GM23338 (cell line): Measurements from ENCODE around the gene LRRC39. TPM values are rescaled to one million over a fixed set of nuclear protein-coding genes. Genes with fewer than 3 reads are reported as not detected.

Experiments used
- ATAC-seq: fragments of 200-7000 bp; cut with Tn5 transposase; 3 replicates; pipeline ENCODE4 v1.9.1; 2020
- DNase-seq: peaks from one replicate; pipeline ENCODE4 v3.0.0-alpha.2; 2015; ENCODE audit warnings: low spot score
- H2AFZ ChIP-seq: fragments of 200-600 bp; sonication (generic); 2 replicates; pipeline ENCODE4 v1.8.0; 2016; ENCODE audit warnings: antibody characterized with exemption, mild to moderate bottlenecking, moderate library complexity
- H3F3A ChIP-seq: fragments of 200-600 bp; sonication (generic); replicated peaks from 2 replicates; pipeline ENCODE4 v1.8.0; 2017; ENCODE audit warnings: antibody characterized with exemption, mixed run types, low read depth
- H3K27ac ChIP-seq: fragments of 200-600 bp; sonication (generic); 2 replicates; pipeline ENCODE4 v1.6.1; 2016; ENCODE audit warnings: low read depth
- H3K27me3 ChIP-seq: fragments of 200-600 bp; sonication (generic); 2 replicates; pipeline ENCODE4 v1.8.0; 2016; ENCODE audit warnings: mild to moderate bottlenecking, mixed run types, moderate library complexity; ENCODE audit not compliant: insufficient read depth
- H3K36me3 ChIP-seq: fragments of 200-600 bp; sonication (generic); 2 replicates; pipeline ENCODE4 v1.8.0; 2016; ENCODE audit warnings: mild to moderate bottlenecking; ENCODE audit not compliant: insufficient read depth
- H3K4me1 ChIP-seq: fragments of 200-600 bp; sonication (generic); 2 replicates; pipeline ENCODE4 v1.8.0; 2016; ENCODE audit warnings: mild to moderate bottlenecking, moderate library complexity; ENCODE audit not compliant: insufficient read depth
- H3K4me2 ChIP-seq: fragments of 200-600 bp; sonication (generic); 2 replicates; pipeline ENCODE4 v1.7.1; 2017; ENCODE audit warnings: mixed run types
- H3K4me3 ChIP-seq: fragments of 200-600 bp; sonication (generic); 2 replicates; pipeline ENCODE4 v1.6.1; 2016; ENCODE audit warnings: mixed run types
- H3K79me2 ChIP-seq: fragments of 200-600 bp; sonication (generic); replicated peaks from 2 replicates; pipeline ENCODE4 v1.8.0; 2017; ENCODE audit warnings: mild to moderate bottlenecking; ENCODE audit not compliant: insufficient read depth
- H3K9me2 ChIP-seq: fragments of 200-600 bp; sonication (generic); 2 replicates; pipeline ENCODE4 v1.8.0; 2017; ENCODE audit not compliant: insufficient read depth
- H4K20me1 ChIP-seq: fragments of 200-600 bp; sonication (generic); replicated peaks from 2 replicates; pipeline ENCODE4 v1.8.0; 2017; ENCODE audit warnings: mild to moderate bottlenecking; ENCODE audit not compliant: insufficient read depth
- H3K27ac Mint-ChIP-seq: 2 replicates; pipeline ENCODE4 v1.8.0; 2020; ENCODE audit warnings: inconsistent platforms, mild to moderate bottlenecking, moderate library complexity, mixed read lengths
- H3K27me3 Mint-ChIP-seq: 3 replicates; pipeline ENCODE4 v1.8.0; 2022; ENCODE audit warnings: low read depth, mild to moderate bottlenecking, moderate library complexity, mixed read lengths, inconsistent platforms; ENCODE audit not compliant: insufficient read depth, poor library complexity
- H3K36me3 Mint-ChIP-seq: 3 replicates; pipeline ENCODE4 v1.8.0; 2021; ENCODE audit warnings: low read depth, mild to moderate bottlenecking, inconsistent platforms, moderate library complexity, mixed read lengths
- H3K4me1 Mint-ChIP-seq: 3 replicates; pipeline ENCODE4 v1.8.0; 2020; ENCODE audit warnings: mild to moderate bottlenecking, inconsistent platforms, mixed read lengths
- H3K4me3 Mint-ChIP-seq: 3 replicates; pipeline ENCODE4 v1.8.0; 2021; ENCODE audit warnings: moderate library complexity, mild to moderate bottlenecking, inconsistent platforms, mixed read lengths
- H3K9me3 Mint-ChIP-seq: 3 replicates; pipeline ENCODE4 v1.8.0; 2020; ENCODE audit warnings: moderate library complexity, mild to moderate bottlenecking, inconsistent platforms, mixed read lengths
- CREB1 ChIP-seq: fragments of 250-450 bp; sonication (Bioruptor Pico); IDR thresholded peaks from 2 replicates; pipeline ENCODE4 v1.5.0; 2020; ENCODE audit warnings: low read depth, mild to moderate bottlenecking, moderate library complexity
- EZH2 ChIP-seq: fragments of 200-600 bp; sonication (generic); IDR thresholded peaks from one replicate; pipeline ENCODE4 v1.8.0; 2017; ENCODE audit warnings: antibody characterized with exemption, mild to moderate bottlenecking, low read depth; ENCODE audit not compliant: unreplicated experiment
- JUNB ChIP-seq: IDR thresholded peaks from one replicate; pipeline ENCODE4 v1.6.1; 2016; ENCODE audit warnings: antibody characterized with exemption; ENCODE audit not compliant: unreplicated experiment
- NANOG ChIP-seq: IDR thresholded peaks from 2 replicates; pipeline ENCODE4 v1.6.1; 2016; ENCODE audit warnings: antibody characterized with exemption, borderline replicate concordance
- POLR2AphosphoS5 ChIP-seq: IDR thresholded peaks from 2 replicates; pipeline ENCODE4 v1.6.1; 2016; ENCODE audit warnings: antibody characterized with exemption, low read depth
- ZNF331 ChIP-seq: fragments of 250-450 bp; sonication (Bioruptor Pico); IDR thresholded peaks from 2 replicates; pipeline ENCODE4 v1.5.0; 2020; ENCODE audit warnings: low read depth, mild to moderate bottlenecking, moderate library complexity
- polyA plus RNA-seq: library from polyadenylated mRNA; unstranded; fragments of >200 nt; fragmentation: Nextera tagmentation; extraction: Ambion mirVana; gene quantifications from 2 replicates; pipeline ENCODE4 v1.2.1, GENCODE V29; 2016
- total RNA-seq: library from RNA; depleted of rRNA; stranded (reverse); fragments of >200 nt; shearing (Covaris generic); gene quantifications from 2 replicates; pipeline ENCODE4 v1.2.3, GENCODE V29; 2014
- TF ChIP-seq, protein P1 (sequence below), 2 experiments: fragments of 200-600 bp in 1 of 2; sonication (generic) in 1 of 2; conservative IDR thresholded peaks; 2 replicates each; pipeline versions ENCODE4 v1.5.1 to v1.6.1; 2016 to 2017; ENCODE audit warnings: antibody characterized with exemption in 2 of 2, low read depth in 2 of 2, mild to moderate bottlenecking in 2 of 2, moderate library complexity in 1 of 2
- TF ChIP-seq, protein P2 (sequence below): fragments of 250-450 bp; sonication (Bioruptor Pico); IDR thresholded peaks from 2 replicates; pipeline ENCODE4 v1.5.0; 2020; ENCODE audit warnings: mild to moderate bottlenecking, moderate library complexity
- TF ChIP-seq, protein P3 (sequence below): IDR thresholded peaks from one replicate; pipeline ENCODE4 v1.6.1; 2018; ENCODE audit warnings: antibody characterized with exemption; ENCODE audit not compliant: unreplicated experiment

LRRC39 gene
- total and polyA plus RNA-seq, 2 experiments from 2014 or later: 0.48 to 0.87 TPM

DNA sequence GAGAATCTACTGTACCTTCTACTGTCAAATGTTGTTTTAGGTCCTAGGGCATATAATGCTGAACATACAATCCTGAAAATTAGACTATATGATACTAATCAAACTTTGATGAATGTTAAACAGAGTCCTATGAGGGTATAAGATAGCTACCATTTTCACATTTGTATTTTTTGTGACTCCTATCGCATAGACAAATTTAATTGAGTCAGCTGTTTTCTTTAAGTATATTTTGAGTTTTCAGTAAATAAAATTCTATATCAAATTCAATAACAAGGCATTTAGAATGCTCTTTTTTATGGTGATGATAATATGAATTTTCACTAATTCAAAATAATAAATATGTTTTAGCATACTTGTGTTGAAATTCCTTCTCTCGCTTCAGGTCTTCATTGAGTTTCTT lies 10.0 kb downstream of the LRRC39 start:
- no peak overlapping the region for H3K4me3 ChIP-seq
- no peaks in the 10 kb centered on the region for H3K79me2 ChIP-seq
- H3K4me2 ChIP-seq: no peak overlapping the region
- H4K20me1 ChIP-seq: no peaks in the 10 kb centered on the region
- H2AFZ ChIP-seq: no peak overlapping the region
- H3K36me3 ChIP-seq: no peaks in the 10 kb centered on the region
- no peaks in the 10 kb centered on the region for H3K4me1 ChIP-seq
- H3K27me3 ChIP-seq: no peaks in the 10 kb centered on the region
- no peak overlapping the region for H3K27ac Mint-ChIP-seq
- ATAC-seq: no peak
- no peak overlapping the region for H3K27ac ChIP-seq
- H3F3A ChIP-seq: no peaks in the 10 kb centered on the region
- TF ChIP-seq ZNF331 (CRISPR knock-in tag): no peak
- TF ChIP-seq EZH2: no peak
- TF ChIP-seq POLR2AphosphoS5: no peak
- no peak for TF ChIP-seq CREB1
- TF ChIP-seq, protein P1, sequence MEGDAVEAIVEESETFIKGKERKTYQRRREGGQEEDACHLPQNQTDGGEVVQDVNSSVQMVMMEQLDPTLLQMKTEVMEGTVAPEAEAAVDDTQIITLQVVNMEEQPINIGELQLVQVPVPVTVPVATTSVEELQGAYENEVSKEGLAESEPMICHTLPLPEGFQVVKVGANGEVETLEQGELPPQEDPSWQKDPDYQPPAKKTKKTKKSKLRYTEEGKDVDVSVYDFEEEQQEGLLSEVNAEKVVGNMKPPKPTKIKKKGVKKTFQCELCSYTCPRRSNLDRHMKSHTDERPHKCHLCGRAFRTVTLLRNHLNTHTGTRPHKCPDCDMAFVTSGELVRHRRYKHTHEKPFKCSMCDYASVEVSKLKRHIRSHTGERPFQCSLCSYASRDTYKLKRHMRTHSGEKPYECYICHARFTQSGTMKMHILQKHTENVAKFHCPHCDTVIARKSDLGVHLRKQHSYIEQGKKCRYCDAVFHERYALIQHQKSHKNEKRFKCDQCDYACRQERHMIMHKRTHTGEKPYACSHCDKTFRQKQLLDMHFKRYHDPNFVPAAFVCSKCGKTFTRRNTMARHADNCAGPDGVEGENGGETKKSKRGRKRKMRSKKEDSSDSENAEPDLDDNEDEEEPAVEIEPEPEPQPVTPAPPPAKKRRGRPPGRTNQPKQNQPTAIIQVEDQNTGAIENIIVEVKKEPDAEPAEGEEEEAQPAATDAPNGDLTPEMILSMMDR (conservative IDR thresholded peaks at IDR 0.05; ENCODE audit: low read depth in 2 of 2): no peak
- no peak for TF ChIP-seq NANOG
- TF ChIP-seq, protein P2, sequence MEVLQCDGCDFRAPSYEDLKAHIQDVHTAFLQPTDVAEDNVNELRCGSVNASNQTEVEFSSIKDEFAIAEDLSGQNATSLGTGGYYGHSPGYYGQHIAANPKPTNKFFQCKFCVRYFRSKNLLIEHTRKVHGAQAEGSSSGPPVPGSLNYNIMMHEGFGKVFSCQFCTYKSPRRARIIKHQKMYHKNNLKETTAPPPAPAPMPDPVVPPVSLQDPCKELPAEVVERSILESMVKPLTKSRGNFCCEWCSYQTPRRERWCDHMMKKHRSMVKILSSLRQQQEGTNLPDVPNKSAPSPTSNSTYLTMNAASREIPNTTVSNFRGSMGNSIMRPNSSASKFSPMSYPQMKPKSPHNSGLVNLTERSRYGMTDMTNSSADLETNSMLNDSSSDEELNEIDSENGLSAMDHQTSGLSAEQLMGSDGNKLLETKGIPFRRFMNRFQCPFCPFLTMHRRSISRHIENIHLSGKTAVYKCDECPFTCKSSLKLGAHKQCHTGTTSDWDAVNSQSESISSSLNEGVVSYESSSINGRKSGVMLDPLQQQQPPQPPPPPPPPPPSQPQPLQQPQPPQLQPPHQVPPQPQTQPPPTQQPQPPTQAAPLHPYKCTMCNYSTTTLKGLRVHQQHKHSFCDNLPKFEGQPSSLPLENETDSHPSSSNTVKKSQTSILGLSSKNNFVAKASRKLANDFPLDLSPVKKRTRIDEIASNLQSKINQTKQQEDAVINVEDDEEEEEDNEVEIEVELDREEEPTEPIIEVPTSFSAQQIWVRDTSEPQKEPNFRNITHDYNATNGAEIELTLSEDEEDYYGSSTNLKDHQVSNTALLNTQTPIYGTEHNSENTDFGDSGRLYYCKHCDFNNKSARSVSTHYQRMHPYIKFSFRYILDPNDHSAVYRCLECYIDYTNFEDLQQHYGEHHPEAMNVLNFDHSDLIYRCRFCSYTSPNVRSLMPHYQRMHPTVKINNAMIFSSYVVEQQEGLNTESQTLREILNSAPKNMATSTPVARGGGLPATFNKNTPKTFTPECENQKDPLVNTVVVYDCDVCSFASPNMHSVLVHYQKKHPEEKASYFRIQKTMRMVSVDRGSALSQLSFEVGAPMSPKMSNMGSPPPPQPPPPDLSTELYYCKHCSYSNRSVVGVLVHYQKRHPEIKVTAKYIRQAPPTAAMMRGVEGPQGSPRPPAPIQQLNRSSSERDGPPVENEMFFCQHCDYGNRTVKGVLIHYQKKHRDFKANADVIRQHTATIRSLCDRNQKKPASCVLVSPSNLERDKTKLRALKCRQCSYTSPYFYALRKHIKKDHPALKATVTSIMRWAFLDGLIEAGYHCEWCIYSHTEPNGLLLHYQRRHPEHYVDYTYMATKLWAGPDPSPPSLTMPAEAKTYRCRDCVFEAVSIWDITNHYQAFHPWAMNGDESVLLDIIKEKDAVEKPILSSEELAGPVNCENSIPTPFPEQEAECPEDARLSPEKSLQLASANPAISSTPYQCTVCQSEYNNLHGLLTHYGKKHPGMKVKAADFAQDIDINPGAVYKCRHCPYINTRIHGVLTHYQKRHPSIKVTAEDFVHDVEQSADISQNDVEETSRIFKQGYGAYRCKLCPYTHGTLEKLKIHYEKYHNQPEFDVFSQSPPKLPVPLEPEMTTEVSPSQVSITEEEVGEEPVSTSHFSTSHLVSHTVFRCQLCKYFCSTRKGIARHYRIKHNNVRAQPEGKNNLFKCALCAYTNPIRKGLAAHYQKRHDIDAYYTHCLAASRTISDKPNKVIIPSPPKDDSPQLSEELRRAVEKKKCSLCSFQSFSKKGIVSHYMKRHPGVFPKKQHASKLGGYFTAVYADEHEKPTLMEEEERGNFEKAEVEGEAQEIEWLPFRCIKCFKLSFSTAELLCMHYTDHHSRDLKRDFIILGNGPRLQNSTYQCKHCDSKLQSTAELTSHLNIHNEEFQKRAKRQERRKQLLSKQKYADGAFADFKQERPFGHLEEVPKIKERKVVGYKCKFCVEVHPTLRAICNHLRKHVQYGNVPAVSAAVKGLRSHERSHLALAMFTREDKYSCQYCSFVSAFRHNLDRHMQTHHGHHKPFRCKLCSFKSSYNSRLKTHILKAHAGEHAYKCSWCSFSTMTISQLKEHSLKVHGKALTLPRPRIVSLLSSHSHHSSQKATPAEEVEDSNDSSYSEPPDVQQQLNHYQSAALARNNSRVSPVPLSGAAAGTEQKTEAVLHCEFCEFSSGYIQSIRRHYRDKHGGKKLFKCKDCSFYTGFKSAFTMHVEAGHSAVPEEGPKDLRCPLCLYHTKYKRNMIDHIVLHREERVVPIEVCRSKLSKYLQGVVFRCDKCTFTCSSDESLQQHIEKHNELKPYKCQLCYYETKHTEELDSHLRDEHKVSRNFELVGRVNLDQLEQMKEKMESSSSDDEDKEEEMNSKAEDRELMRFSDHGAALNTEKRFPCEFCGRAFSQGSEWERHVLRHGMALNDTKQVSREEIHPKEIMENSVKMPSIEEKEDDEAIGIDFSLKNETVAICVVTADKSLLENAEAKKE (CRISPR knock-in tag): no peak
- TF ChIP-seq, protein P3, sequence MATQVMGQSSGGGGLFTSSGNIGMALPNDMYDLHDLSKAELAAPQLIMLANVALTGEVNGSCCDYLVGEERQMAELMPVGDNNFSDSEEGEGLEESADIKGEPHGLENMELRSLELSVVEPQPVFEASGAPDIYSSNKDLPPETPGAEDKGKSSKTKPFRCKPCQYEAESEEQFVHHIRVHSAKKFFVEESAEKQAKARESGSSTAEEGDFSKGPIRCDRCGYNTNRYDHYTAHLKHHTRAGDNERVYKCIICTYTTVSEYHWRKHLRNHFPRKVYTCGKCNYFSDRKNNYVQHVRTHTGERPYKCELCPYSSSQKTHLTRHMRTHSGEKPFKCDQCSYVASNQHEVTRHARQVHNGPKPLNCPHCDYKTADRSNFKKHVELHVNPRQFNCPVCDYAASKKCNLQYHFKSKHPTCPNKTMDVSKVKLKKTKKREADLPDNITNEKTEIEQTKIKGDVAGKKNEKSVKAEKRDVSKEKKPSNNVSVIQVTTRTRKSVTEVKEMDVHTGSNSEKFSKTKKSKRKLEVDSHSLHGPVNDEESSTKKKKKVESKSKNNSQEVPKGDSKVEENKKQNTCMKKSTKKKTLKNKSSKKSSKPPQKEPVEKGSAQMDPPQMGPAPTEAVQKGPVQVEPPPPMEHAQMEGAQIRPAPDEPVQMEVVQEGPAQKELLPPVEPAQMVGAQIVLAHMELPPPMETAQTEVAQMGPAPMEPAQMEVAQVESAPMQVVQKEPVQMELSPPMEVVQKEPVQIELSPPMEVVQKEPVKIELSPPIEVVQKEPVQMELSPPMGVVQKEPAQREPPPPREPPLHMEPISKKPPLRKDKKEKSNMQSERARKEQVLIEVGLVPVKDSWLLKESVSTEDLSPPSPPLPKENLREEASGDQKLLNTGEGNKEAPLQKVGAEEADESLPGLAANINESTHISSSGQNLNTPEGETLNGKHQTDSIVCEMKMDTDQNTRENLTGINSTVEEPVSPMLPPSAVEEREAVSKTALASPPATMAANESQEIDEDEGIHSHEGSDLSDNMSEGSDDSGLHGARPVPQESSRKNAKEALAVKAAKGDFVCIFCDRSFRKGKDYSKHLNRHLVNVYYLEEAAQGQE: no peak
- no peak for TF ChIP-seq JUNB
- no peaks in the 10 kb centered on the region for H3K36me3 Mint-ChIP-seq
- H3K27me3 Mint-ChIP-seq: no peaks in the 10 kb centered on the region
- no peaks in the 10 kb centered on the region; the same call in 2 of the 3 replicates for H3K4me1 Mint-ChIP-seq
- no peak for DNase-seq
- no peak overlapping the region for H3K4me3 Mint-ChIP-seq
- H3K9me2 ChIP-seq: 0 out of 2 replicates have a peak, but pooled peaks cover 3% of the 10 kb centered on the region
- H3K9me3 Mint-ChIP-seq: no peaks in the 10 kb centered on the region
